SK-N-SH treated with all-trans-retinoic acid at 6 μM for 48 hours (cell line): ENCODE data around the gene MYT1.

Experiments
- ATAC-seq: fragments of 200-7000 bp; cut with Tn5 transposase; 3 replicates; pipeline ENCODE4 v1.9.1; 2020; ENCODE audit warnings: mild to moderate bottlenecking, moderate library complexity
- ARNTL ChIP-seq: fragments of 450-650 bp; formaldehyde crosslinking; IDR thresholded peaks from 2 replicates; pipeline ENCODE4 v1.5.0; 2020; ENCODE audit warnings: low read depth, mild to moderate bottlenecking, moderate library complexity, borderline replicate concordance
- BACH2 ChIP-seq: fragments of 250-450 bp; sonication (Bioruptor Pico); IDR thresholded peaks from 2 replicates; pipeline ENCODE4 v1.9.0; 2021; ENCODE audit warnings: mild to moderate bottlenecking, borderline replicate concordance
- CREB5 ChIP-seq: fragments of 250-450 bp; sonication (Bioruptor Pico); IDR thresholded peaks from 2 replicates; pipeline ENCODE4 v1.5.1; 2020; ENCODE audit warnings: low read depth, mild to moderate bottlenecking, moderate library complexity
- CSDC2 ChIP-seq: fragments of 250-450 bp; sonication (Bioruptor Pico); IDR thresholded peaks from 2 replicates; pipeline ENCODE4 v1.5.0; 2020; ENCODE audit warnings: mild to moderate bottlenecking, moderate library complexity
- ESRRG ChIP-seq: fragments of 250-450 bp; sonication (Bioruptor Pico); IDR thresholded peaks from 2 replicates; pipeline ENCODE4 v1.6.1; 2021; ENCODE audit warnings: mild to moderate bottlenecking
- GLIS3 ChIP-seq: fragments of 250-450 bp; sonication (Bioruptor Pico); IDR thresholded peaks from 2 replicates; pipeline ENCODE4 v1.5.0; 2020; ENCODE audit warnings: mild to moderate bottlenecking, moderate library complexity
- ISL1 ChIP-seq: fragments of 250-450 bp; sonication (Bioruptor Pico); IDR thresholded peaks from 2 replicates; pipeline ENCODE4 v2.1.2; 2022; ENCODE audit warnings: mild to moderate bottlenecking, moderate library complexity
- OSR1 ChIP-seq: fragments of 250-450 bp; sonication (Bioruptor Pico); IDR thresholded peaks from 2 replicates; pipeline ENCODE4 v1.8.0; 2022; ENCODE audit warnings: moderate library complexity, mild to moderate bottlenecking, inconsistent platforms
- PATZ1 ChIP-seq: fragments of 250-450 bp; sonication (Bioruptor Pico); IDR thresholded peaks from 2 replicates; pipeline ENCODE4 v1.8.0; 2020; ENCODE audit warnings: mild to moderate bottlenecking, moderate library complexity, borderline replicate concordance
- POU6F1 ChIP-seq: fragments of 250-450 bp; sonication (Bioruptor Pico); IDR thresholded peaks from 2 replicates; pipeline ENCODE4 v1.8.0; 2021; ENCODE audit warnings: low read depth, mild to moderate bottlenecking, moderate library complexity, borderline replicate concordance
- PPARA ChIP-seq: fragments of 250-450 bp; sonication (Bioruptor Pico); IDR thresholded peaks from 2 replicates; pipeline ENCODE4 v1.5.0; 2020; ENCODE audit warnings: mild to moderate bottlenecking, borderline replicate concordance
- RARB ChIP-seq: fragments of 250-450 bp; sonication (Bioruptor Pico); IDR thresholded peaks from 2 replicates; pipeline ENCODE4 v1.8.0; 2021; ENCODE audit warnings: mild to moderate bottlenecking, moderate library complexity
- SNAI2 ChIP-seq: fragments of 250-450 bp; sonication (Bioruptor Pico); IDR thresholded peaks from 2 replicates; pipeline ENCODE4 v1.5.0; 2020; ENCODE audit warnings: mild to moderate bottlenecking, moderate library complexity
- TCF4 ChIP-seq: fragments of 250-450 bp; sonication (Bioruptor Pico); IDR thresholded peaks from 2 replicates; pipeline ENCODE4 v1.8.0; 2021; ENCODE audit warnings: mild to moderate bottlenecking, moderate library complexity, borderline replicate concordance
- TOX ChIP-seq: fragments of 250-450 bp; sonication (Bioruptor Pico); IDR thresholded peaks from 2 replicates; pipeline ENCODE4 v1.8.0; 2021; ENCODE audit warnings: mild to moderate bottlenecking, moderate library complexity, borderline replicate concordance
- TSHZ2 ChIP-seq: fragments of 250-450 bp; sonication (Bioruptor Pico); IDR thresholded peaks from 2 replicates; pipeline ENCODE4 v1.5.0; 2020; ENCODE audit warnings: mild to moderate bottlenecking, moderate library complexity
- ZC3H10 ChIP-seq: fragments of 250-450 bp; sonication (Bioruptor Pico); IDR thresholded peaks from 2 replicates; pipeline ENCODE4 v1.5.1; 2021; ENCODE audit warnings: mild to moderate bottlenecking, moderate library complexity
- ZFP3 ChIP-seq: fragments of 250-450 bp; sonication (Bioruptor Pico); IDR thresholded peaks from 2 replicates; pipeline ENCODE4 v1.5.0; 2020; ENCODE audit warnings: mild to moderate bottlenecking, moderate library complexity
- ZNF565 ChIP-seq: fragments of 450-650 bp; formaldehyde crosslinking; conservative IDR thresholded peaks from 2 replicates; pipeline ENCODE4 v1.5.0; 2020; ENCODE audit warnings: low read depth, mild to moderate bottlenecking, moderate library complexity
- ZNF8 ChIP-seq: fragments of 450-650 bp; formaldehyde crosslinking; IDR thresholded peaks from 2 replicates; pipeline ENCODE4 v1.5.0; 2020; ENCODE audit warnings: mild to moderate bottlenecking, moderate library complexity

MYT1 gene

GRCh38 chr20:64231621-64232550, 67.6 kb downstream of the MYT1 start (continued):
- no peak for TF ChIP-seq CREB5 (CRISPR knock-in tag)
- TF ChIP-seq SNAI2 (CRISPR knock-in tag): no peak
- no peak for TF ChIP-seq ZNF565 (CRISPR knock-in tag)
- no peak for TF ChIP-seq PPARA
- TF ChIP-seq RARB: no peak
- no peak for TF ChIP-seq TSHZ2 (CRISPR knock-in tag)

GRCh38 chr20:64232794-64233193, 68.5 kb downstream of the MYT1 start:
- TF ChIP-seq ESRRG (CRISPR knock-in tag) (no peak), ZNF8 (CRISPR knock-in tag) (no peak), GLIS3 (CRISPR knock-in tag) (no peak), POU6F1 (CRISPR knock-in tag) (no peak), CSDC2 (CRISPR knock-in tag) (no peak), ISL1 (CRISPR knock-in tag) (no peak), PATZ1 (no peak), TCF4 (CRISPR knock-in tag) (no peak), TSHZ2 (CRISPR knock-in tag) (no peak), BACH2 (CRISPR knock-in tag) (no peak), ZFP3 (no peak), ZC3H10 (CRISPR knock-in tag) (no peak), PPARA (no peak), SNAI2 (CRISPR knock-in tag) (no peak), ARNTL (CRISPR knock-in tag) (no peak), CREB5 (CRISPR knock-in tag) (no peak), ZNF565 (CRISPR knock-in tag) (no peak), OSR1 (no peak), TOX (CRISPR knock-in tag) (no peak)
- ATAC-seq: no peak; the same call in 2 of the 3 replicates
